H9 (cell line): Measurements from ENCODE around the gene TMEM86A. TPM values are rescaled to one million over a fixed set of nuclear protein-coding genes. Genes with fewer than 3 reads are reported as not detected.

Source experiments
- DNase-seq: peaks from one replicate; pipeline ENCODE4 v3.0.0-alpha.2; 2017
- H2AFZ ChIP-seq: one replicate; pipeline ENCODE4 v1.6.1; 2013; ENCODE audit warnings: mild to moderate bottlenecking, low read length, control low read depth, moderate library complexity
- H2AK5ac ChIP-seq: 2 replicates; pipeline ENCODE4 v1.6.1; 2013; ENCODE audit warnings: low read length, control low read depth, mixed read lengths; ENCODE audit not compliant: insufficient read length
- H2BK120ac ChIP-seq: one replicate; pipeline ENCODE4 v1.6.1; 2013; ENCODE audit warnings: low read depth, mild to moderate bottlenecking, low read length, control low read depth, inconsistent platforms; ENCODE audit not compliant: poor library complexity, severe bottlenecking
- H2BK12ac ChIP-seq: 2 replicates; pipeline ENCODE4 v1.6.1; 2013; ENCODE audit warnings: low read length, control low read depth, mixed read lengths, low read depth; ENCODE audit not compliant: insufficient read length
- H2BK15ac ChIP-seq: 2 replicates; pipeline ENCODE4 v1.6.1; 2013; ENCODE audit warnings: low read depth, low read length, control low read depth
- H2BK20ac ChIP-seq: one replicate; pipeline ENCODE4 v1.6.1; 2013; ENCODE audit warnings: low read depth, mild to moderate bottlenecking, low read length, control low read depth, inconsistent platforms; ENCODE audit not compliant: poor library complexity, severe bottlenecking
- H2BK5ac ChIP-seq: 2 replicates; pipeline ENCODE4 v1.6.1; 2013; ENCODE audit warnings: low read length, control low read depth, mixed read lengths; ENCODE audit not compliant: insufficient read length
- H3K14ac ChIP-seq: 2 replicates; pipeline ENCODE4 v1.6.1; 2013; ENCODE audit warnings: low read length, control low read depth; ENCODE audit not compliant: insufficient read depth
- H3K18ac ChIP-seq: 2 replicates; pipeline ENCODE4 v1.6.1; 2013; ENCODE audit warnings: low read depth, mild to moderate bottlenecking, mixed read lengths, low read length, control low read depth; ENCODE audit not compliant: insufficient read length
- H3K23ac ChIP-seq: 2 replicates; pipeline ENCODE4 v1.6.1; 2013; ENCODE audit warnings: low read length, control low read depth, mixed read lengths, low read depth; ENCODE audit not compliant: insufficient read length
- H3K23me2 ChIP-seq: 2 replicates; pipeline ENCODE4 v1.6.1; 2013; ENCODE audit warnings: low read depth, mild to moderate bottlenecking, mixed read lengths, low read length, control low read depth; ENCODE audit not compliant: insufficient read length, poor library complexity, severe bottlenecking
- H3K27ac ChIP-seq: 2 replicates; pipeline ENCODE4 v1.5.1; 2013; ENCODE audit warnings: low read length, control low read depth, mixed read lengths, low read depth; ENCODE audit not compliant: insufficient read length
- H3K27me3 ChIP-seq: 2 replicates; pipeline ENCODE4 v1.6.1; 2013; ENCODE audit warnings: low read length, control low read depth, inconsistent platforms; ENCODE audit not compliant: insufficient read depth
- H3K4ac ChIP-seq: 2 replicates; pipeline ENCODE4 v1.6.1; 2013; ENCODE audit warnings: low read depth, mild to moderate bottlenecking, control low read depth, inconsistent platforms, low read length, moderate library complexity
- H3K4me1 ChIP-seq: 2 replicates; pipeline ENCODE4 v1.6.1; 2013; ENCODE audit warnings: low read length, control low read depth, inconsistent platforms; ENCODE audit not compliant: insufficient read depth
- H3K4me2 ChIP-seq: 2 replicates; pipeline ENCODE4 v1.6.1; 2013; ENCODE audit warnings: low read length, control low read depth, mixed read lengths; ENCODE audit not compliant: insufficient read length, insufficient read depth
- H3K56ac ChIP-seq: 2 replicates; pipeline ENCODE4 v1.6.1; 2013; ENCODE audit warnings: low read depth, mild to moderate bottlenecking, mixed read lengths, low read length, control low read depth; ENCODE audit not compliant: insufficient read length
- H3K79me1 ChIP-seq: 2 replicates; pipeline ENCODE4 v1.6.1; 2013; ENCODE audit warnings: low read depth, mild to moderate bottlenecking, moderate library complexity, low read length, control low read depth, inconsistent platforms; ENCODE audit not compliant: insufficient read depth, poor library complexity, severe bottlenecking
- H3K79me2 ChIP-seq: 2 replicates; pipeline ENCODE4 v1.6.1; 2013; ENCODE audit warnings: low read length, control low read depth, inconsistent platforms; ENCODE audit not compliant: insufficient read depth
- H3K9ac ChIP-seq: 2 replicates; pipeline ENCODE4 v1.6.1; 2013; ENCODE audit warnings: low read length, control low read depth, mixed read lengths; ENCODE audit not compliant: insufficient read length; ENCODE audit errors: extremely low read depth
- H3K9me3 ChIP-seq: one replicate; pipeline ENCODE4 v1.6.1; 2013; ENCODE audit warnings: low read depth, low read length, inconsistent platforms; ENCODE audit not compliant: control insufficient read depth
- H3T11ph ChIP-seq: one replicate; pipeline ENCODE4 v1.6.1; 2013; ENCODE audit warnings: mild to moderate bottlenecking, low read length, control low read depth, inconsistent platforms
- H4K20me1 ChIP-seq: one replicate; pipeline ENCODE4 v1.6.1; 2013; ENCODE audit not compliant: control insufficient read depth, insufficient read length, insufficient read depth
- H4K5ac ChIP-seq: 2 replicates; pipeline ENCODE4 v1.6.1; 2013; ENCODE audit warnings: low read depth, mild to moderate bottlenecking, mixed read lengths, low read length, control low read depth; ENCODE audit not compliant: insufficient read length
- H4K8ac ChIP-seq: replicated peaks from 2 replicates; pipeline ENCODE4 v1.6.1; 2013; ENCODE audit warnings: low read length, control low read depth, mixed read lengths, low read depth; ENCODE audit not compliant: insufficient read length
- H4K91ac ChIP-seq: 2 replicates; pipeline ENCODE4 v1.6.1; 2013; ENCODE audit warnings: low read depth, mild to moderate bottlenecking, moderate library complexity, mixed read lengths, low read length, control low read depth; ENCODE audit not compliant: insufficient read length
- H3K27ac Mint-ChIP-seq, 3 experiments: 2 replicates in 2 of 3; 3 replicates in 1 of 3; pipeline ENCODE4 v1.8.0; 2020 to 2021; ENCODE audit warnings: mixed read lengths in 3 of 3, mild to moderate bottlenecking in 1 of 3, moderate library complexity in 1 of 3
- H3K27me3 Mint-ChIP-seq: 2 replicates; pipeline ENCODE4 v1.8.0; 2021; ENCODE audit warnings: low read depth, mild to moderate bottlenecking, moderate library complexity, mixed read lengths
- H3K36me3 Mint-ChIP-seq, 3 experiments: 2 replicates in 2 of 3; 3 replicates in 1 of 3; pipeline ENCODE4 v1.8.0; 2020 to 2021; ENCODE audit warnings: low read depth in 3 of 3, mixed read lengths in 3 of 3; ENCODE audit not compliant: insufficient read depth in 1 of 3
- H3K4me1 Mint-ChIP-seq, 2 experiments: 2 replicates each; pipeline ENCODE4 v1.8.0; 2020; ENCODE audit warnings: mixed read lengths in 2 of 2
- H3K4me3 Mint-ChIP-seq, 2 experiments: 2 replicates in 1 of 2; 3 replicates in 1 of 2; pipeline ENCODE4 v1.8.0; 2020 to 2021; ENCODE audit warnings: mild to moderate bottlenecking in 2 of 2, mixed read lengths in 2 of 2, moderate library complexity in 1 of 2
- H3K9me3 Mint-ChIP-seq, 2 experiments: 2 replicates in 1 of 2; 3 replicates in 1 of 2; pipeline ENCODE4 v1.8.0; 2020; ENCODE audit warnings: mild to moderate bottlenecking in 2 of 2, mixed read lengths in 2 of 2, moderate library complexity in 1 of 2
- WGBS: extraction: QIAGEN DNeasy Blood & Tissue Kit; methylation state at CpG from one replicate; pipeline ENCODE4 v1.1.7; 2013; ENCODE audit warnings: missing lambda C conversion rate, low lambda C conversion rate, mixed read lengths; ENCODE audit not compliant: insufficient read length; ENCODE audit errors: extremely low coverage; 5-methylcytosine and 5-hydroxymethylcytosine counted together
- total RNA-seq: library from RNA; stranded (reverse); gene quantifications from 2 replicates; pipeline ENCODE4 v1.2.1, GENCODE V29; 2021
- TF ChIP-seq, protein P1 (sequence below): fragments of 200-600 bp; sonication (generic); conservative IDR thresholded peaks from 3 replicates; pipeline ENCODE4 v1.8.0; 2021; ENCODE audit warnings: antibody characterized with exemption, mild to moderate bottlenecking

The TMEM86A gene
- total RNA-seq, 1 experiment from 2014 or later = 2.3 TPM

DNA sequence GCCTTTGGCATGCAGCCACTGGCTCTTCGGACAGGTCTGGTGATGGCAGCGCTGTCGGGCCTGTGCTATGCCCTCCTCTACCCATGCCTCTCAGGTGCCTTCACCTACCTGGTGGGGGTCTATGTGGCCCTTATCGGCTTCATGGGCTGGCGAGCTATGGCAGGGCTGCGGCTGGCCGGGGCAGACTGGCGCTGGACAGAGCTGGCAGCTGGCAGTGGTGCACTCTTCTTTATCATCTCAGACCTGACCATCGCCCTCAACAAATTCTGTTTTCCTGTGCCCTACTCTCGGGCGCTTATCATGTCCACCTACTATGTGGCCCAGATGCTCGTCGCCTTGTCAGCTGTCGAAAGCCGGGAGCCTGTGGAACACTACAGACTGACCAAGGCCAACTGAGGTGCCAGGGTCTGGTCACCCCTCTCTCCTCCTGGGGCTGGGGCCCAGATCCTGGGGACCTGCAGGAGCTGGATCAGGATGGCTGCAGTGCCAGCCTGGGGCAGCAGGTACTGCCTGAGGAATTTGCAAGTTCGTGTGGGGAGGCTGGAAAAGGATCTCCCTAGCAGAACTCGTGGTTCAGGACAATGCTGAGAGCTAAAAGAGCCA is 3.1 kb downstream of the TMEM86A start:
- Histone ChIP-seq H2AK5ac (no peak overlapping the region), H2BK12ac (no peak overlapping the region), H4K5ac (no peak overlapping the region), H2BK20ac (no peak overlapping the region), H3K27me3 (no peaks in the 10 kb centered on the region; the same call in 1 of the 2 replicates), H3K56ac (no peak overlapping the region), H3K4me1 (no peaks in the 10 kb centered on the region; the same call in 1 of the 2 replicates), H2AFZ (no peak overlapping the region), H3K14ac (no peak overlapping the region), H3K27ac (no peak overlapping the region), H3K79me2 (no peaks in the 10 kb centered on the region), H2BK5ac (no peak overlapping the region), H4K20me1 (no peaks in the 10 kb centered on the region), H3K4ac (no peak overlapping the region), H3K4me2 (no peak overlapping the region), H2BK120ac (no peak overlapping the region), H2BK15ac (no peak overlapping the region), H4K8ac (no peak overlapping the region), H3T11ph (no peak overlapping the region), H3K9ac (no peak overlapping the region), H3K18ac (no peak overlapping the region), H3K23ac (no peak overlapping the region), H3K79me1 (no peaks in the 10 kb centered on the region), H4K91ac (no peak overlapping the region), H3K9me3 (no peaks in the 10 kb centered on the region), H3K23me2 (peaks cover 2% of the 10 kb centered on the region)
- DNase-seq = no peak
- no peak overlapping the region for H3K27ac Mint-ChIP-seq
- H3K9me3 Mint-ChIP-seq = no peaks in the 10 kb centered on the region
- WGBS = no CpG with 5 or more reads among the region's 17 CpGs
- no peak overlapping the region for H3K4me3 Mint-ChIP-seq
- TF ChIP-seq, protein P1, sequence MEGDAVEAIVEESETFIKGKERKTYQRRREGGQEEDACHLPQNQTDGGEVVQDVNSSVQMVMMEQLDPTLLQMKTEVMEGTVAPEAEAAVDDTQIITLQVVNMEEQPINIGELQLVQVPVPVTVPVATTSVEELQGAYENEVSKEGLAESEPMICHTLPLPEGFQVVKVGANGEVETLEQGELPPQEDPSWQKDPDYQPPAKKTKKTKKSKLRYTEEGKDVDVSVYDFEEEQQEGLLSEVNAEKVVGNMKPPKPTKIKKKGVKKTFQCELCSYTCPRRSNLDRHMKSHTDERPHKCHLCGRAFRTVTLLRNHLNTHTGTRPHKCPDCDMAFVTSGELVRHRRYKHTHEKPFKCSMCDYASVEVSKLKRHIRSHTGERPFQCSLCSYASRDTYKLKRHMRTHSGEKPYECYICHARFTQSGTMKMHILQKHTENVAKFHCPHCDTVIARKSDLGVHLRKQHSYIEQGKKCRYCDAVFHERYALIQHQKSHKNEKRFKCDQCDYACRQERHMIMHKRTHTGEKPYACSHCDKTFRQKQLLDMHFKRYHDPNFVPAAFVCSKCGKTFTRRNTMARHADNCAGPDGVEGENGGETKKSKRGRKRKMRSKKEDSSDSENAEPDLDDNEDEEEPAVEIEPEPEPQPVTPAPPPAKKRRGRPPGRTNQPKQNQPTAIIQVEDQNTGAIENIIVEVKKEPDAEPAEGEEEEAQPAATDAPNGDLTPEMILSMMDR = no peak
- peaks cover 47% of the 10 kb centered on the region for H3K27me3 Mint-ChIP-seq
- no peaks in the 10 kb centered on the region for H3K36me3 Mint-ChIP-seq
- peaks cover 19 to 20% of the 10 kb centered on the region in 2 experiments for H3K4me1 Mint-ChIP-seq
